Retinal pigment epithelial cell (primary cell): Measurements from ENCODE around the gene TASOR2.

Experiments used
- DNase-seq: peaks from one replicate; pipeline ENCODE4 v3.0.0-alpha.2; 2010; ENCODE audit warnings: low read depth
- H3K4me3 ChIP-seq: 2 replicates; pipeline ENCODE4 v1.5.1; 2011; ENCODE audit warnings: mild to moderate bottlenecking, low read length, control low read depth, moderate library complexity
- CTCF ChIP-seq: conservative IDR thresholded peaks from 2 replicates; pipeline ENCODE4 v1.5.1; 2011; ENCODE audit warnings: low read depth, low read length, control low read depth, inconsistent platforms

TASOR2 gene

GRCh38 chr10:5658871-5659618, 25.6 kb upstream of the TASOR2 start:
- DNase-seq, result no peak
- no peak for TF ChIP-seq CTCF

GRCh38 chr10:5659702-5660528, 24.7 kb upstream of the TASOR2 start:
- no peak for DNase-seq
- TF ChIP-seq CTCF, result no peak
- H3K4me3 ChIP-seq, result no peak overlapping the region

More at GRCh38 chr10:5658871-5659618, 25.6 kb upstream of the TASOR2 start:
- no peak overlapping the region for H3K4me3 ChIP-seq

- no peak overlapping the region for H3K4me3 ChIP-seq
- TF ChIP-seq CTCF, result no peak
- DNase-seq, result no peak
These were observed 23.6 kb upstream of the TASOR2 start for GRCh38 chr10:5661043-5661442.

GRCh38 chr10:5662708-5663579, 21.7 kb upstream of the TASOR2 start:
- TF ChIP-seq CTCF, result no peak
- H3K4me3 ChIP-seq, result no peak overlapping the region
- no peak for DNase-seq

GRCh38 chr10:5663692-5664427, 20.8 kb upstream of the TASOR2 start:
- no peak for DNase-seq
- peak overlapping the region; percentile 11 for H3K4me3 ChIP-seq
- peak; percentile 37 for TF ChIP-seq CTCF

- no peak for DNase-seq
- peak overlapping the region; percentile 73 for H3K4me3 ChIP-seq
- no peak for TF ChIP-seq CTCF
These were observed 19.1 kb upstream of the TASOR2 start for GRCh38 chr10:5665373-5666007.
